Activated CD4-positive, alpha-beta T cell treated with anti-CD3 and anti-CD28 coated beads, Interleukin-2, amount 10 ng/mL, durations not matched to agents 24 days and 14 days (primary cell): ENCODE results near the gene CFAP210. TPM values are rescaled to one million over a fixed set of nuclear protein-coding genes. Genes with fewer than 3 reads are reported as not detected.

Experiments
- DNase-seq: peaks from one replicate; pipeline ENCODE4 v3.0.0; 2022
- H3K27ac Mint-ChIP-seq: one replicate; pipeline ENCODE4 v1.8.0; 2022; ENCODE audit warnings: mild to moderate bottlenecking, mixed read lengths
- H3K27me3 Mint-ChIP-seq: one replicate; pipeline ENCODE4 v1.8.0; 2022; ENCODE audit warnings: mixed read lengths
- H3K36me3 Mint-ChIP-seq: one replicate; pipeline ENCODE4 v1.8.0; 2022; ENCODE audit warnings: low read depth, mild to moderate bottlenecking, mixed read lengths
- H3K4me1 Mint-ChIP-seq: one replicate; pipeline ENCODE4 v1.8.0; 2021; ENCODE audit warnings: mixed read lengths
- H3K4me3 Mint-ChIP-seq: one replicate; pipeline ENCODE4 v1.8.0; 2022; ENCODE audit warnings: mild to moderate bottlenecking, moderate library complexity, mixed read lengths
- H3K9me3 Mint-ChIP-seq: one replicate; pipeline ENCODE4 v1.8.0; 2021; ENCODE audit warnings: mixed read lengths
- intact Hi-C: fragments of 100-400 bp; cut with micrococcal nuclease; formaldehyde crosslinking; loops from one replicate; pipeline ENCODE4 v1.15.1; 2023
- total RNA-seq: library from RNA; stranded (reverse); gene quantifications from 2 replicates; pipeline ENCODE4 v1.2.3, GENCODE V29; 2022

CFAP210 gene
- total RNA-seq, 1 donor from 2014 or later: not detected

GRCh38 chr2:169718930-169719504 is 24.8 kb upstream of the CFAP210 start:
- Mint-ChIP-seq H3K27me3 (no peaks in the 10 kb centered on the region), H3K27ac (no peak overlapping the region), H3K4me3 (no peak overlapping the region), H3K36me3 (no peaks in the 10 kb centered on the region), H3K9me3 (no peaks in the 10 kb centered on the region), H3K4me1 (peaks cover 2% of the 10 kb centered on the region)
- DNase-seq: no peak
- intact Hi-C loops: no loop called here

GRCh38 chr2:169717691-169718063 is 23.5 kb upstream of the CFAP210 start:
- Mint-ChIP-seq H3K36me3 (no peaks in the 10 kb centered on the region), H3K27me3 (no peaks in the 10 kb centered on the region), H3K9me3 (no peaks in the 10 kb centered on the region), H3K4me1 (peaks cover 2% of the 10 kb centered on the region), H3K4me3 (no peak overlapping the region), H3K27ac (no peak overlapping the region)
- no peak for DNase-seq
- intact Hi-C loops: no loop called here

GRCh38 chr2:169716938-169717690 is 22.9 kb upstream of the CFAP210 start:
- Mint-ChIP-seq H3K9me3 (no peaks in the 10 kb centered on the region), H3K4me1 (peaks cover 2% of the 10 kb centered on the region), H3K36me3 (no peaks in the 10 kb centered on the region), H3K4me3 (no peak overlapping the region), H3K27ac (no peak overlapping the region), H3K27me3 (no peaks in the 10 kb centered on the region)
- intact Hi-C loops: no loop called here
- no peak for DNase-seq

- Mint-ChIP-seq H3K4me1 (peaks cover 6% of the 10 kb centered on the region), H3K4me3 (no peak overlapping the region), H3K27me3 (no peaks in the 10 kb centered on the region), H3K27ac (no peak overlapping the region), H3K36me3 (peaks cover 1% of the 10 kb centered on the region), H3K9me3 (peaks cover 3% of the 10 kb centered on the region)
- no peak for DNase-seq
- intact Hi-C loops: no loop called here
Measured at GRCh38 chr2:169716238-169716886, 22.2 kb upstream of the CFAP210 start.

- peaks cover 6% of the 10 kb centered on the region for H3K4me1 Mint-ChIP-seq
- no peak for DNase-seq
- peaks cover 4% of the 10 kb centered on the region for H3K9me3 Mint-ChIP-seq
- H3K27me3 Mint-ChIP-seq: no peaks in the 10 kb centered on the region
- intact Hi-C loops: no loop called here
- H3K36me3 Mint-ChIP-seq: peaks cover 1% of the 10 kb centered on the region
- H3K27ac Mint-ChIP-seq: no peak overlapping the region
- H3K4me3 Mint-ChIP-seq: no peak overlapping the region
Measured at GRCh38 chr2:169715379-169716237, 21.4 kb upstream of the CFAP210 start.

GRCh38 chr2:169714699-169715098 is 20.5 kb upstream of the CFAP210 start:
- H3K4me3 Mint-ChIP-seq: no peak overlapping the region
- no peaks in the 10 kb centered on the region for H3K27me3 Mint-ChIP-seq
- peaks cover 4% of the 10 kb centered on the region for H3K9me3 Mint-ChIP-seq
- intact Hi-C loops: no loop called here
- no peak for DNase-seq
- H3K36me3 Mint-ChIP-seq: peaks cover 1% of the 10 kb centered on the region
- H3K27ac Mint-ChIP-seq: no peak overlapping the region
- H3K4me1 Mint-ChIP-seq: peaks cover 6% of the 10 kb centered on the region

- peaks cover 6% of the 10 kb centered on the region for H3K4me1 Mint-ChIP-seq
- no peak overlapping the region for H3K27ac Mint-ChIP-seq
Measured at GRCh38 chr2:169713331-169713730, 19.1 kb upstream of the CFAP210 start.

GRCh38 chr2:169712791-169713227 is 18.6 kb upstream of the CFAP210 start:
- H3K9me3 Mint-ChIP-seq: peaks cover 4% of the 10 kb centered on the region
- no peak overlapping the region for H3K4me3 Mint-ChIP-seq
- H3K27ac Mint-ChIP-seq: no peak overlapping the region
- no peak for DNase-seq
- peaks cover 6% of the 10 kb centered on the region for H3K4me1 Mint-ChIP-seq
- H3K27me3 Mint-ChIP-seq: no peaks in the 10 kb centered on the region
- intact Hi-C loops: no loop called here
- peaks cover 1% of the 10 kb centered on the region for H3K36me3 Mint-ChIP-seq

More at GRCh38 chr2:169713331-169713730, 19.1 kb upstream of the CFAP210 start:
- peaks cover 1% of the 10 kb centered on the region for H3K36me3 Mint-ChIP-seq
- intact Hi-C loops: no loop called here
- no peaks in the 10 kb centered on the region for H3K27me3 Mint-ChIP-seq
- H3K9me3 Mint-ChIP-seq: peaks cover 4% of the 10 kb centered on the region
- H3K4me3 Mint-ChIP-seq: no peak overlapping the region
- no peak for DNase-seq

GRCh38 chr2:169711751-169712509 is 17.7 kb upstream of the CFAP210 start:
- no peaks in the 10 kb centered on the region for H3K27me3 Mint-ChIP-seq
- H3K9me3 Mint-ChIP-seq: peaks cover 4% of the 10 kb centered on the region
- no peak overlapping the region for H3K4me3 Mint-ChIP-seq
- H3K27ac Mint-ChIP-seq: no peak overlapping the region
- intact Hi-C loops: no loop called here
- peaks cover 1% of the 10 kb centered on the region for H3K36me3 Mint-ChIP-seq
- peaks cover 5% of the 10 kb centered on the region for H3K4me1 Mint-ChIP-seq
- no peak for DNase-seq

GRCh38 chr2:169709981-169710380 is 15.8 kb upstream of the CFAP210 start:
- H3K4me3 Mint-ChIP-seq: no peak overlapping the region
- DNase-seq: no peak
- peaks cover 1% of the 10 kb centered on the region for H3K36me3 Mint-ChIP-seq
- H3K4me1 Mint-ChIP-seq: peaks cover 3% of the 10 kb centered on the region
- peaks cover 4% of the 10 kb centered on the region for H3K9me3 Mint-ChIP-seq
- H3K27ac Mint-ChIP-seq: no peak overlapping the region
- intact Hi-C loops: no loop called here
- H3K27me3 Mint-ChIP-seq: no peaks in the 10 kb centered on the region

- Mint-ChIP-seq H3K27ac (no peak overlapping the region), H3K36me3 (peaks cover 1% of the 10 kb centered on the region), H3K4me3 (no peak overlapping the region), H3K9me3 (peaks cover 4% of the 10 kb centered on the region), H3K27me3 (no peaks in the 10 kb centered on the region), H3K4me1 (peaks cover 3% of the 10 kb centered on the region)
- intact Hi-C loops: no loop called here
- DNase-seq: no peak
Measured at GRCh38 chr2:169709331-169709730, 15.1 kb upstream of the CFAP210 start.

GRCh38 chr2:169707626-169708025 is 13.4 kb upstream of the CFAP210 start:
- peaks cover 1% of the 10 kb centered on the region for H3K36me3 Mint-ChIP-seq
- no peak overlapping the region for H3K27ac Mint-ChIP-seq
- no peak for DNase-seq
- peaks cover 3% of the 10 kb centered on the region for H3K4me1 Mint-ChIP-seq
- no peaks in the 10 kb centered on the region for H3K27me3 Mint-ChIP-seq
- intact Hi-C loops: no loop called here
- peaks cover 4% of the 10 kb centered on the region for H3K9me3 Mint-ChIP-seq
- no peak overlapping the region for H3K4me3 Mint-ChIP-seq

- H3K4me3 Mint-ChIP-seq: no peak overlapping the region
- H3K27ac Mint-ChIP-seq: no peak overlapping the region
- peaks cover 1% of the 10 kb centered on the region for H3K36me3 Mint-ChIP-seq
- H3K4me1 Mint-ChIP-seq: no peaks in the 10 kb centered on the region
- H3K27me3 Mint-ChIP-seq: no peaks in the 10 kb centered on the region
- intact Hi-C loops: no loop called here
- no peak for DNase-seq
- H3K9me3 Mint-ChIP-seq: no peaks in the 10 kb centered on the region
Measured at GRCh38 chr2:169705927-169706326, 11.7 kb upstream of the CFAP210 start.
